Measurements from ENCODE around the gene TSNAX. TPM values are rescaled to one million over a fixed set of nuclear protein-coding genes. Genes with fewer than 3 reads are reported as not detected.

TSNAX gene
- total and polyA plus RNA-seq, 5 donors from 2014 or later = 34.8 to 117 (median 95.7) TPM

Other genes with a start within 250 kb of the TSNAX start
- 46.1 TPM for gene EXOC8, start 190.8 kb upstream of the TSNAX start, total RNA-seq
- gene EXOC8, start 190.8 kb upstream of the TSNAX start, polyA plus RNA-seq = 1 to 10 TPM; 3.9 to 5.4 (median 4.1) TPM
- 31.3 TPM for gene SPRTN, start 190.4 kb upstream of the TSNAX start, total RNA-seq
- gene SPRTN, start 190.4 kb upstream of the TSNAX start, polyA plus RNA-seq = 10 to 100 TPM; 18.5 to 27.3 (median 23.1) TPM
- 18.4 TPM for gene EGLN1, start 106.4 kb upstream of the TSNAX start, total RNA-seq
- 10 to 100 TPM; 20.7 to 31.6 (median 24.2) TPM for gene EGLN1, start 106.4 kb upstream of the TSNAX start, polyA plus RNA-seq
- gene DISC1, start 98.1 kb downstream of the TSNAX start, total RNA-seq = 25.5 TPM
- gene DISC1, start 98.1 kb downstream of the TSNAX start, polyA plus RNA-seq = 1 to 10 TPM in 3 of 4 donors, under 1 TPM in 1; 0.78 to 4.9 (median 2.1) TPM